Vagina (tissue), 2 donors: Measurements from ENCODE around the gene FBLN1. TPM values are rescaled to one million over a fixed set of nuclear protein-coding genes. Genes with fewer than 3 reads are reported as not detected.
A peak's percentile ranks its signal among the peaks of the same experiment; 100 is the strongest.
"Not testable (repeated sequence)": the region's sequence is repeated elsewhere in the genome, so short reads cannot be mapped to it uniquely, and the experiment has no call there.

Experiments used
- DNase-seq, 2 donors: peaks; one replicate each; pipeline ENCODE4 v3.0.0-alpha.2; 2017; ENCODE audit errors: extremely low spot score in 2 of 2
- H3K27ac ChIP-seq: fragments of 200-600 bp; sonication (generic); one replicate; pipeline ENCODE4 v1.5.1; 2019
- H3K27me3 ChIP-seq: fragments of 200-600 bp; sonication (generic); one replicate; pipeline ENCODE4 v1.5.1; 2019
- H3K36me3 ChIP-seq, 2 donors: fragments of 200-600 bp; sonication (generic); one replicate each; pipeline ENCODE4 v1.5.1; 2017 to 2019
- H3K4me1 ChIP-seq: fragments of 200-600 bp; sonication (generic); one replicate; pipeline ENCODE4 v1.5.1; 2019
- H3K4me3 ChIP-seq, 2 donors: fragments of 200-600 bp; sonication (generic); 1 replicate in 1 of 2; 2 replicates in 1 of 2; pipeline ENCODE4 v1.5.1; 2016 to 2019
- H3K9me3 ChIP-seq: fragments of 200-600 bp; sonication (generic); one replicate; pipeline ENCODE4 v1.5.1; 2019
- POLR2A ChIP-seq, 2 donors: fragments of 450-650 bp; IDR thresholded peaks; one replicate each; pipeline ENCODE4 v1.6.1; 2017; ENCODE audit warnings: antibody characterized with exemption in 2 of 2, mild to moderate bottlenecking in 2 of 2, moderate library complexity in 2 of 2
- POLR2AphosphoS5 ChIP-seq, 2 donors: sonication (generic); formaldehyde crosslinking; IDR thresholded peaks; one replicate each; pipeline ENCODE4 v1.9.0; 2017; ENCODE audit warnings: antibody characterized with exemption in 2 of 2, mild to moderate bottlenecking in 2 of 2, low read depth in 1 of 2; ENCODE audit not compliant: insufficient read depth in 1 of 2
- intact Hi-C: fragments of 100-400 bp; cut with DNase I; formaldehyde crosslinking; loops from one replicate; pipeline ENCODE4 v1.15.1; 2023
- total RNA-seq: library from RNA; depleted of rRNA; stranded (reverse); fragments of >200 nt; gene quantifications from one replicate; pipeline ENCODE4 v1.2.3, GENCODE V29; 2016
- TF ChIP-seq, protein P1 (sequence below), 3 experiments: fragments of 450-650 bp in 2 of 3; fragments of 200-600 bp in 1 of 3; sonication (generic) in 1 of 3; IDR thresholded peaks; one replicate each; pipeline ENCODE4 v1.5.1; 2017 to 2019; ENCODE audit warnings: antibody characterized with exemption in 3 of 3, mild to moderate bottlenecking in 2 of 3, moderate library complexity in 2 of 3

FBLN1 gene
- total RNA-seq, 1 donor from 2014 or later, result 1,019 TPM

DNA sequence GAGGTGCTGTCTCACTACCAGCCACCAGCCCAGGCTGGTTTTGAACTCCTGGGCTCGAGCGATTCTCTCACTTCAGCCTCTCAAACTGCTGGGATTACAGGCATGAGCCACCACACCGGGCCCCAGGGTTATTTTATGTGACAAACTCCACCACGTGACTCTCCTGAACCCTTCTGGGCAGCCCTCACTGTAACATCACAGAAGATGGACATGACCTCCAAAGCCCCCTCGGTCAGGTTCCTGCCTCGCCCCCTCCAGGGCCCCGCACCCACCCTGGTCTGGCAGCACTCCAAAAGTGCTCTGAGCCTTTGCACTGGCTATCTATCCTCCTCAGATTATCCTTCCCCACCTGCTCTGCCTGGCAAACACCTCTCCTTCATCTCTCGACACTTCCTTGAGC, 45.9 kb upstream of the FBLN1 start:
- no peaks in the 10 kb centered on the region for H3K36me3 ChIP-seq
- TF ChIP-seq, protein P1, sequence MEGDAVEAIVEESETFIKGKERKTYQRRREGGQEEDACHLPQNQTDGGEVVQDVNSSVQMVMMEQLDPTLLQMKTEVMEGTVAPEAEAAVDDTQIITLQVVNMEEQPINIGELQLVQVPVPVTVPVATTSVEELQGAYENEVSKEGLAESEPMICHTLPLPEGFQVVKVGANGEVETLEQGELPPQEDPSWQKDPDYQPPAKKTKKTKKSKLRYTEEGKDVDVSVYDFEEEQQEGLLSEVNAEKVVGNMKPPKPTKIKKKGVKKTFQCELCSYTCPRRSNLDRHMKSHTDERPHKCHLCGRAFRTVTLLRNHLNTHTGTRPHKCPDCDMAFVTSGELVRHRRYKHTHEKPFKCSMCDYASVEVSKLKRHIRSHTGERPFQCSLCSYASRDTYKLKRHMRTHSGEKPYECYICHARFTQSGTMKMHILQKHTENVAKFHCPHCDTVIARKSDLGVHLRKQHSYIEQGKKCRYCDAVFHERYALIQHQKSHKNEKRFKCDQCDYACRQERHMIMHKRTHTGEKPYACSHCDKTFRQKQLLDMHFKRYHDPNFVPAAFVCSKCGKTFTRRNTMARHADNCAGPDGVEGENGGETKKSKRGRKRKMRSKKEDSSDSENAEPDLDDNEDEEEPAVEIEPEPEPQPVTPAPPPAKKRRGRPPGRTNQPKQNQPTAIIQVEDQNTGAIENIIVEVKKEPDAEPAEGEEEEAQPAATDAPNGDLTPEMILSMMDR (IDR thresholded peaks at IDR 0.05), result no peak
- no peak for TF ChIP-seq POLR2AphosphoS5 (IDR thresholded peaks at IDR 0.05; ENCODE audit: insufficient read depth in 1 of 2, low read depth in 1 of 2)
- no peak for TF ChIP-seq POLR2A (IDR thresholded peaks at IDR 0.05)
- peak overlapping the region; percentile 67 for H3K27ac ChIP-seq
- H3K27me3 ChIP-seq, result no peaks in the 10 kb centered on the region
- H3K4me1 ChIP-seq, result peaks cover 47% of the 10 kb centered on the region
- intact Hi-C loops, result no loop called here
- no peaks in the 10 kb centered on the region for H3K9me3 ChIP-seq
- DNase-seq, result no peak
- no peak overlapping the region for H3K4me3 ChIP-seq

DNA sequence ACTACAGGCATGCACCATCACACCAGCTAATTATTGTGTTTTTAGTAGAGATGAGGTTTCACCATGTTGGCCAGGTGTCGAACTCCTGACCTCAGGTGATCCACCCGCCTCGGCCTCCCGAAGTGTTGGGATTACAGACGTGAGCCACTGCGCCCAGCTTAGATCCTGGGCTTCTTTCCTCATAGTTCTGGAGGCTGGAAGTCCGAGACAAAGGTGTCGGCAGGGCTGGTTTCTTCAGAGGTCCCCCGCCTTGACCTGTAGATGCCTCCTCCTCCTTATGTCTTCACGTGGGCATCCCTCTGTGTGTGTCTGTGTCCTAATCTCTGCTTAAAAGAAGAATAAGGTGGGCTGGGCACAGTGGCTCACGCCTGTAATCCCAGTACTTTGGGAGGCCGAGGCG, 44.2 kb upstream of the FBLN1 start:
- no peak for DNase-seq
- TF ChIP-seq POLR2AphosphoS5 (IDR thresholded peaks at IDR 0.05; ENCODE audit: insufficient read depth in 1 of 2, low read depth in 1 of 2), result no peak
- no peak for TF ChIP-seq POLR2A (IDR thresholded peaks at IDR 0.05)
- TF ChIP-seq, protein P1 (IDR thresholded peaks at IDR 0.05), result no peak
- Histone ChIP-seq H3K4me1 (peaks cover 37% of the 10 kb centered on the region), H3K27me3 (no peaks in the 10 kb centered on the region), H3K9me3 (no peaks in the 10 kb centered on the region), H3K4me3 (no peak overlapping the region), H3K27ac (peak overlapping the region; percentile 67), H3K36me3 (no peaks in the 10 kb centered on the region)
- intact Hi-C loops, result no loop called here

DNA sequence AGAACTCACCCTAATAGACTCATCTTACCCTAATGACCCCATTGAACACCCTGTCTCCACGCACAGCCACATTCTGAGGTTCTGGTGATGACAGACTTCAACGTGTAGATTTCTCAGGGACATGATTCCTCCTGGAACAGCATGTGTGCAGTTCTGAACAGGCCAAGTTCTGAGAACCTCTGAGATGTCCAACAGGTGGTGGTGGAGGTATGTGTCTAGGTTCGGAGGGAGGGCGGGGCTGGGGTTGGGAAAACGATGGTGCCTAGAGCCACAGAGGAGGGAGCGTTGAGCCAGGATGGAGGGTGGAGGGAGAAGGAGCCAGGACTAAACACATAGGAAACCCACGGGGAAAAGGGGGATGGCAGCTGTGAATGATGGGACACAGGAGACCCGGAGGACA, 43.4 kb upstream of the FBLN1 start:
- peaks cover 37% of the 10 kb centered on the region for H3K4me1 ChIP-seq
- DNase-seq, result no peak
- no peaks in the 10 kb centered on the region for H3K36me3 ChIP-seq
- intact Hi-C loops, result no loop called here
- H3K9me3 ChIP-seq, result no peaks in the 10 kb centered on the region
- TF ChIP-seq, protein P1 (IDR thresholded peaks at IDR 0.05), result no peak
- no peak for TF ChIP-seq POLR2AphosphoS5 (IDR thresholded peaks at IDR 0.05; ENCODE audit: insufficient read depth in 1 of 2, low read depth in 1 of 2)
- TF ChIP-seq POLR2A (IDR thresholded peaks at IDR 0.05), result no peak
- H3K27ac ChIP-seq, result peak overlapping the region; percentile 84
- H3K27me3 ChIP-seq, result no peaks in the 10 kb centered on the region
- H3K4me3 ChIP-seq, result no peak overlapping the region

DNA sequence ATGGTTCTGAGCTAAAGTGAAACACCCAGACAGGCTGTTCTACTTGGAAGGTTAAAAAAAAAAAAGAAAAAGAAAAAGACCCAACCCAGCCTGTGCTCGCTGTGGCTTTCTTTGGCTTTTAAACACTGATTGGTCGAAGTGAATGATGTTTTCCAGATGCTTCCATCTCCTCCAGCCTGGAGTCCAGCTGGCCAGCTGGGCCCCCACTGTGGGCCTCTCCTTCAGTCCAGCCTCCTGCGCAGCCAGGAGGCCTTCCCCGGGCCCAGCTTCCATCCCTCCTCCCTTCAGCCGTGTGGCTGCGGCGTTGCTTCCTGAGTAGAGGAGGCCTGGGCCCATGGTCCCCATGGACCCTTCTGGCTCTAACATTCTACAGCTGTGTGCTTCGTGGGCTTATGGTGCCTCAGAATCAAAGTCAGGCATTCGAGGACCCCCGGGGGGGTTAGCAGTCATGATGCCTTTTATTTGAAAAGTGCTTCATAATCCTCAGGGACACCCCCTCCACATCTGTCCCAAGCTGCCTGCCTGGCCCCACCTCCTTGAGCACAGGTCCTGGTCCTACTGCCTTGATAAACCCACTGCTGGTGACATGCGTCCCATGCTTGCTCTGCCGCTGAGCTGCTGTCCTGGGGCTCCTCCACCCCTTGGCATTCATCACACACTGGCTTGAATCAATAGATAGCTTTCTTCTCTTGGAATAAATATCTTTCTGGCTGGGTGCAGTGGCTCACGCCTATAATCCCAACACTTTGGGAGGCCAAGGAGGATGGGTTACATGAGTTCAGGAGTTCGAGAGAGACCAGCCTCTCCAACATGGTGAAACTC, 42.2 kb upstream of the FBLN1 start:
- Histone ChIP-seq H3K4me3 (no peak overlapping the region), H3K36me3 (no peaks in the 10 kb centered on the region), H3K9me3 (no peaks in the 10 kb centered on the region), H3K27ac (peak overlapping the region; percentile 84), H3K4me1 (peaks cover 26% of the 10 kb centered on the region), H3K27me3 (no peaks in the 10 kb centered on the region)
- intact Hi-C loops, result no loop called here
- DNase-seq, result no peak
- TF ChIP-seq POLR2AphosphoS5 (IDR thresholded peaks at IDR 0.05; ENCODE audit: insufficient read depth in 1 of 2, low read depth in 1 of 2), result peak; percentile 37 to 89
- TF ChIP-seq POLR2A (IDR thresholded peaks at IDR 0.05), result no peak

DNA sequence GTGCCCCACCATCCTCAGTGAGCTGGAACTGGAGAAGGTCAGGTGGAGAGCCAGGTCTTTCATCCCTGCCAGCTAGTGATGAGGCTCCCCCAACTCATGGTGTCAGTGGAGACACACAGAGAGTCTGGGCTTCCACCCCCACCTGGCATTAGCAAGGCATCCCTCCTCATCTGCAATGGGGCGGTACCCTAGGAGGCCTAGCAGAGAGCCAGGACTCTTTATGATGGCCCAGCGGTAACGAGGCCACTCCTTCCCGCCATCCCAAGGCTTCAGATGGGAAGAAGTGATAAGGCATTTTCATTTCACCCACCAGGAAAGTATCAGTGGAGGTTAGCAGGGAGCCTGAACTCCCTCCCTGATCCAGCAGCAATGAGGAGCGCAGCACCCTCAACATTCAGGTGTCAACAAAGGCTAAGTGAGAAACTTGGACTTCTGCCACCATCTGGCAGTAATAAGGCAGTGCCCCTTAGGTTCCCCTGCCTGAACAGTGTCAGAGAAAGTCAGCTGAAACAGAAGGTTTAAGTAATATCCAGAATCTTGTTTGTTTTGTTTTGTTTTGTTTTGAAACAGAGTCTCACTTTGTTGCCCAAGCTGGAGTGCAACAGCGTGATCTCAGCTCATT, 40.5 kb upstream of the FBLN1 start:
- Histone ChIP-seq H3K9me3 (no peaks in the 10 kb centered on the region), H3K36me3 (no peaks in the 10 kb centered on the region), H3K4me3 (no peak overlapping the region), H3K4me1 (peaks cover 20% of the 10 kb centered on the region), H3K27me3 (no peaks in the 10 kb centered on the region), H3K27ac (peak overlapping the region; percentile 84)
- intact Hi-C loops, result no loop called here
- DNase-seq, result no peak
- TF ChIP-seq POLR2A (IDR thresholded peaks at IDR 0.05), result no peak
- TF ChIP-seq POLR2AphosphoS5 (IDR thresholded peaks at IDR 0.05; ENCODE audit: insufficient read depth in 1 of 2, low read depth in 1 of 2), result no peak
- TF ChIP-seq, protein P1 (IDR thresholded peaks at IDR 0.05), result no peak

DNA sequence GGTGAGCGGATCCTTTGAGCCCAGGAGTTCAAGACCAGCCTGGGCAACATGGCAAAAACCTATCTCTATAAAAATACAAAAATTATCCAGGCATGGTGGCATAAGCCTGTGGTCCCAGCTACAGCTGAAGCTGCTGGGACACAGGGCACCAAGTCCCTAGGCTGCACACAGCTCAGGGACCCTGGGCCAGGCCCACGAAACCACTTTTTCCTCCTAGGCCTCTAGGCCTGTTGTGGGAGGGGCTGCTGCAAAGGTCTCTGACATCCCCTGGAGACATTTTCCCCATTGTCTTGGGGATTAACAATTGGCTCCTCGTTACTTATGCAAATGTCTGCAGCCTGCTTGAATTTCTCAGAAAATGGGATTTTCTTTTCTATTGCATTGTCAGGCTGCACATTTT, 39.0 kb upstream of the FBLN1 start:
- H3K4me3 ChIP-seq, intact Hi-C loops, H3K36me3 ChIP-seq, H3K27ac ChIP-seq, H3K27me3 ChIP-seq, DNase-seq, H3K9me3 ChIP-seq: not testable (repeated sequence)
- peaks cover 28% of the 10 kb centered on the region for H3K4me1 ChIP-seq
